Esophagus muscularis mucosa (tissue), 4 donors: ENCODE results near the gene H2AZ1. TPM values are rescaled to one million over a fixed set of nuclear protein-coding genes. Genes with fewer than 3 reads are reported as not detected.

Experiments
- DNase-seq: peaks from one replicate; pipeline ENCODE4 v3.0.0-alpha.2; 2017; ENCODE audit errors: extremely low spot score
- H3K27ac ChIP-seq, 4 donors: fragments of 200-600 bp; sonication (generic); replicated peaks in 1 of 4; 1 replicate in 3 of 4; 2 replicates in 1 of 4; pipeline ENCODE4 v1.5.1; 2016 to 2019; ENCODE audit warnings: mild to moderate bottlenecking in 1 of 4
- H3K27me3 ChIP-seq, 4 donors: fragments of 200-600 bp; sonication (generic); one replicate each; pipeline versions ENCODE4 v1.5.1 to v1.6.0; 2016 to 2019
- H3K36me3 ChIP-seq, 4 donors: fragments of 200-600 bp; sonication (generic); one replicate each; pipeline ENCODE4 v1.5.1; 2016 to 2019
- H3K4me1 ChIP-seq, 4 donors: fragments of 200-600 bp; sonication (generic); one replicate each; pipeline ENCODE4 v1.5.1; 2016 to 2019
- H3K4me3 ChIP-seq, 4 donors: fragments of 200-600 bp; sonication (generic); 1 replicate in 2 of 4; 2 replicates in 2 of 4; pipeline ENCODE4 v1.5.1; 2016 to 2019; ENCODE audit warnings: mild to moderate bottlenecking in 4 of 4, moderate library complexity in 1 of 4
- H3K9me3 ChIP-seq, 4 donors: fragments of 200-600 bp; sonication (generic); 1 replicate in 3 of 4; 2 replicates in 1 of 4; pipeline ENCODE4 v1.5.1; 2016 to 2019
- CTCF ChIP-seq, 3 experiments: fragments of 200-600 bp in 2 of 3; fragments of 450-650 bp in 1 of 3; sonication (generic) in 2 of 3; IDR thresholded peaks; one replicate each; pipeline ENCODE4 v1.5.1; 2017 to 2019; ENCODE audit warnings: antibody characterized with exemption in 3 of 3, mild to moderate bottlenecking in 2 of 3, moderate library complexity in 1 of 3
- EP300 ChIP-seq: sonication (generic); formaldehyde crosslinking; IDR thresholded peaks from one replicate; pipeline ENCODE4 v1.6.1; 2017; ENCODE audit warnings: antibody characterized with exemption
- POLR2A ChIP-seq: fragments of 450-650 bp; IDR thresholded peaks from one replicate; pipeline ENCODE4 v1.6.1; 2017; ENCODE audit warnings: antibody characterized with exemption, moderate library complexity, mild to moderate bottlenecking, low read depth
- POLR2AphosphoS5 ChIP-seq, 2 donors: sonication (generic); formaldehyde crosslinking; IDR thresholded peaks; one replicate each; pipeline ENCODE4 v1.6.1; 2017; ENCODE audit warnings: antibody characterized with exemption in 2 of 2
- WGBS: methylation state at CpG from one replicate; pipeline ENCODE4 v1.1.5; 2018; 5-methylcytosine and 5-hydroxymethylcytosine counted together
- intact Hi-C: fragments of 100-400 bp; cut with DNase I; formaldehyde crosslinking; loops from one replicate; pipeline ENCODE4 v1.15.1; 2023
- total RNA-seq, 4 donors: library from RNA; depleted of rRNA; stranded (reverse); fragments of >200 nt; gene quantifications; one replicate each; pipeline versions ENCODE4 v1.1.0 to v1.2.1, GENCODE V29; 2016

Gene H2AZ1
- total RNA-seq, 4 donors from 2014 or later = 173 to 247 (median 195) TPM

DNA sequence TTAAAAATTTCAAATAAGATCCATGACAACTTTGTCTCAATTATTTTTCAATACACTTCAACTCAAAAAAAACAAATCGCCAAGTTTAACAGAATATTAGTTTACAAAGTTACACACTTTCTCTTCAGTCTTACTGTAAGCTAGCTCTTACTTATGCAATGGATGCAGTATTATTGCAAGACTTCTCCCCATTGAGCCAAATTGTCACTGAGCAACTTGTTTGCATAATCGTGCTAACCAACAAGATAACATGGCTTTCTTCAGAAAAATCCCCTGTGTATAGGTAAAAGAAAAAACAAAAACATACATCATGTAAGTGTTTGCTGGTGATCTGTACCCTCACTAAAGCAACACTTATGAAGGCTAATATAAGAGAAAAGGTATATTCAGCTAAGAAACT lies 22.5 kb downstream of the H2AZ1 start:
- TF ChIP-seq EP300 = no peak
- TF ChIP-seq POLR2AphosphoS5 (IDR thresholded peaks at IDR 0.05) = no peak
- no peak for TF ChIP-seq POLR2A
- TF ChIP-seq CTCF (IDR thresholded peaks at IDR 0.05) = no peak
- no peak for DNase-seq
- Histone ChIP-seq H3K4me1 (no peaks in the 10 kb centered on the region), H3K9me3 (no peaks in the 10 kb centered on the region), H3K27me3 (no peaks in the 10 kb centered on the region), H3K4me3 (no peak overlapping the region), H3K27ac (no peak overlapping the region), H3K36me3 (peaks cover 0 to 9% (median 5%) of the 10 kb centered on the region in 4 donors)
- intact Hi-C loops = no loop called here
- 82% methylated on average over 2 of the region's 2 CpGs for WGBS

DNA sequence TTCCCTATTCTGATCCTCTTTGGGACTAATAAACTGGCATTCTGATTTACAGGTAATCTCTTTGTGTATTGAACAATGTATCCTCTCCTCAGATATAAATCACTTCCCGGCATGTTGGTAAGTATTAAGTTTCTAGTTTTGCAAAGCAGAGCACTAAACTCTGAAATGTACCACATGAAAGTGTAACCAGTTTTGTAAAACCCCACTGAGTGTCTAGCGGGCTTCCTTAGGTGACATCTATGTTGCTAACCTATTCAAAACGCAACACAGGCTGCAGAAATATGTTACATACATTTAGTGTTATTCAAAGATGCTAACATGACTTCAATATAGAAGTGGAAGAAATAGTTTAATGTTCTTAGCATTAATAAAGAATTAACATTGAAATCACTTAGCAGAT lies 28.9 kb downstream of the H2AZ1 start:
- intact Hi-C loops = no loop called here
- Histone ChIP-seq H3K36me3 (peaks cover 0 to 51% (median 36%) of the 10 kb centered on the region in 4 donors), H3K4me3 (no peak overlapping the region), H3K27me3 (no peaks in the 10 kb centered on the region), H3K9me3 (peaks cover 0 to 5% (median 0%) of the 10 kb centered on the region in 4 donors), H3K4me1 (no peaks in the 10 kb centered on the region), H3K27ac (no peak overlapping the region)
- no peak for DNase-seq
- no peak for TF ChIP-seq POLR2AphosphoS5 (IDR thresholded peaks at IDR 0.05)
- TF ChIP-seq EP300 = no peak
- no peak for TF ChIP-seq POLR2A
- TF ChIP-seq CTCF (IDR thresholded peaks at IDR 0.05) = no peak
- 100% methylated on average over 3 of the region's 3 CpGs for WGBS

- DNase-seq = no peak
- Histone ChIP-seq H3K27ac (no peak overlapping the region), H3K4me3 (no peak overlapping the region), H3K27me3 (no peaks in the 10 kb centered on the region), H3K36me3 (peaks cover 0 to 69% (median 42%) of the 10 kb centered on the region in 4 donors), H3K4me1 (no peaks in the 10 kb centered on the region), H3K9me3 (peaks cover 0 to 5% (median 0%) of the 10 kb centered on the region in 4 donors)
- intact Hi-C loops = no loop called here
- TF ChIP-seq CTCF (IDR thresholded peaks at IDR 0.05) (no peak), POLR2A (no peak), EP300 (no peak), POLR2AphosphoS5 (IDR thresholded peaks at IDR 0.05) (no peak)
- WGBS = 100% methylated on average over 2 of the region's 2 CpGs
These were observed 31.4 kb downstream of the H2AZ1 start for GRCh38 chr4:99918656-99919055.

DNA sequence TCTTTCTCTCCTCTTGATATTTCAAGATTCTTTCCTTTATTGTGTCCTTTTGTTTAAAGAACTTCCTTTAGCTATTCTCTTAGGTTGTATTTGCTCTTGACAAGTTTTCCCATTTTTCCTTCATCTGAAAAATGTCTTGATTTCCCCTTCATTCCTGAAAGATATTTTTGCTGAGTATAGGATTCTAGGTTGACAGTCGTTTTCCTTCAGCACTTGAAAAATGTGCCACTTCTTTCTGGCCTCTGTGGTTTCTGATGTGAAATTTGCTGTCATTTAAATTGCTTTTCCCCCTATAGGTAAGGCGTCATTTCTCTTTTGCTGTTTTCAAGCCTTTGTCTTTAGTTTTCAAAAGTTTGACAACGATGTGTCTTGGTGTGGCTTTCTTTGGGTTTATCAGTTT lies 32.5 kb downstream of the H2AZ1 start:
- no peak overlapping the region for H3K27ac ChIP-seq
- intact Hi-C loops = no loop called here
- TF ChIP-seq EP300 (no peak), POLR2AphosphoS5 (IDR thresholded peaks at IDR 0.05) (no peak), CTCF (IDR thresholded peaks at IDR 0.05) (no peak), POLR2A (no peak)
- H3K4me1 ChIP-seq = no peaks in the 10 kb centered on the region
- 96% methylated on average over 3 of the region's 3 CpGs for WGBS
- H3K4me3 ChIP-seq = no peak overlapping the region
- peaks cover 0 to 67% (median 37%) of the 10 kb centered on the region in 4 donors for H3K36me3 ChIP-seq
- DNase-seq = no peak
- no peaks in the 10 kb centered on the region for H3K27me3 ChIP-seq
- peaks cover 0 to 5% (median 0%) of the 10 kb centered on the region in 4 donors for H3K9me3 ChIP-seq

DNA sequence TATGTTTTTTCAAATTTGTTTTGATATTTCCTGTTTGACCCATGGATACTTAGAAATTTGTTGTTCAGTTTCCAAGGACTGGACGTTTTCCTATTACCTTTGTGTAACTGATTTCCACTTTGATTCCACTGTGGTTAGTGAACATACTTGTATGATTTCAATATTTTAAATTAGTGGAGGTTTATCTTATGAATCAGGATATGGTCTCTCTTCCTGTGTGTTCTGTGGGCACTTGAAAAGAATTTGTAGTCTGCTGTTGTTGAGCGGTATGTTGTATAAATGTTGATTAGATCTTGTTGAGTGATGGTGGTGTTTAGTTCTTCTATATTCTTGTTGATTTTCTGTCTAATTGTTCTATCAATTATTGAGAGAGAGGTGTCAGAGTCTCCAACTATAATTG lies 34.6 kb downstream of the H2AZ1 start:
- intact Hi-C loops = no loop called here
- peaks cover 0 to 5% (median 0%) of the 10 kb centered on the region in 4 donors for H3K9me3 ChIP-seq
- TF ChIP-seq POLR2A (no peak), EP300 (no peak), POLR2AphosphoS5 (IDR thresholded peaks at IDR 0.05) (no peak), CTCF (IDR thresholded peaks at IDR 0.05) (no peak)
- H3K27ac ChIP-seq = no peak overlapping the region
- DNase-seq = no peak
- no peaks in the 10 kb centered on the region for H3K27me3 ChIP-seq
- H3K36me3 ChIP-seq = peaks cover 0 to 52% (median 27%) of the 10 kb centered on the region in 4 donors
- H3K4me1 ChIP-seq = no peaks in the 10 kb centered on the region
- no peak overlapping the region for H3K4me3 ChIP-seq
- WGBS = 95% methylated on average over 2 of the region's 2 CpGs
